Forelimb muscle (tissue), 1 donor: ENCODE data around the gene MCTP1. TPM values are rescaled to one million over a fixed set of nuclear protein-coding genes. Genes with fewer than 3 reads are reported as not detected.

Experiments used
- DNase-seq: peaks from one replicate; pipeline ENCODE4 v3.0.0-alpha.2; 2013; ENCODE audit warnings: low read depth
- polyA plus RNA-seq: library from polyadenylated mRNA; unstranded; fragments of 120-200 nt; gene quantifications from one replicate; pipeline ENCODE4 v1.2.1, GENCODE V29; 2013; ENCODE audit not compliant: insufficient read length

Gene MCTP1
- polyA plus RNA-seq, 1 donor = 7.2 TPM

DNA sequence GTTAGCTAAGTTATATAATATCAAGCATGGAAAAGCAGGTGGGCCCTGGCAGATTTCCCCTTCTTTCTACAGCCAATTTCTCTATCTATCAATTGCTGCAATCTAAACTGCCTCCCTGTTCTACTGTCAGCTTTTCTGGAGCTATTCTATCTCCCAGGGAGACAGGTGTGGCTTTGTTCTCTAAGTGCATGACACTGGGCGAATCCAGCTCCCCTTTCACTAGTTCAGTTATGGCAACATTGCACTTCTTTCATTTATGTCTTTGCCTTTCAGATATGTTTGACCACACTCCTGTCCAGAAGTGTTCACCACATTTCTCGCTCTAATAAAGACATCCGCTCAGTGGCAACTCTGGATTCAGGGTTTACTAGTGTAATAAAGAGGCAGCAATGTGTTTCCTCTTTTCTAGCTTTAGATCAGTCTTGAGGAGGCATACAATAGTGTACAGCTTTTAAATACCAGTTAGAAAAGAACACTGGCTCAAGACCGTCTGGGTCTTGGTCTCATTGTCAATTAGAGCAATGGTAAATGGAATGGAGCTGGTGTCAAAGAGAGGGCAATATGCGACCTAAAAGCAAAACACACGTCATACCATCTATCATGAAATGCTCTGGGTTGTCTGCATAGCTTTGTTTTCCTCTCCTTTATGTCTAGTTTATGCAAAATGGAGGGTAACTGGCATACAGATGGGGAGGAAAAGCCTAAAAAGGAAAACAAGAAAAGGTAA, 469.4 kb downstream of the MCTP1 start:
- DNase-seq = no peak

DNA sequence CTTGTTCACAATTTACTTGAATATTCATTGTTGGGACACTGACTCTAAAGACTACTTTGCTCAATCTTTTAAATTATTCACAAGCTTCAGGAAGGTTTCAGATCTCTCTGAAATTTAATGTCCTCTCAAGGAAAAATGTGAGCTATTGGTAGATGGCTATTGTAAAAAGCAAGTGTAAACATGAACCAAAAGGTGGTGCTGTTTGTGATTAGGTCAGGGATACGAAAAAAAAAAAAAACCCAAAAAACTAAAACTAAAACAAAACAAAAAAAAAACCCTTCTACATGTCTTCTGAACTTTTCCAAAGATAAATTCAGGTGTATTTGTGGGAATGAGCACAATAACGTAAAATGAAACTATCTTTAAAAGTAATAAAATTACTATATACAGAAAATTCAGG, 472.7 kb downstream of the MCTP1 start:
- DNase-seq = no peak

DNA sequence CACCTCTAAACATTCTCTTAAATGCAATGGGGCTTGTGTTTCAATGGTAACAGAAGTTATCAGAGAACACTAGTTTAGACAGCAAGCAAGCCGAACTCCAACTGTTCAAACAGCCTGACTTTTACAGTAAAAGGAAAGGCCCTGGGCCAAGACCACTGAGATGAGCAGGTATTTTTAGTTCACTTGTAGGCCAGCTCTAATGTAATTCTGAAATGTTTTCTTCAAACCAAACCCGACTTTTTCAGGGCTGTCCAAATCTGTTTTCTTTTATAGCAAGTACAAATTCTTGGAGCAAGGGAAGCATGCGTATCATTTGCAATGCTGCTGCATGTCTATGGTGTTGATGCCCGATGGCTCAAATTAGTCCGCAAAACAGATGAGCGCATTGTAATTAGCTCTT, 473.6 kb downstream of the MCTP1 start:
- no peak for DNase-seq

DNA sequence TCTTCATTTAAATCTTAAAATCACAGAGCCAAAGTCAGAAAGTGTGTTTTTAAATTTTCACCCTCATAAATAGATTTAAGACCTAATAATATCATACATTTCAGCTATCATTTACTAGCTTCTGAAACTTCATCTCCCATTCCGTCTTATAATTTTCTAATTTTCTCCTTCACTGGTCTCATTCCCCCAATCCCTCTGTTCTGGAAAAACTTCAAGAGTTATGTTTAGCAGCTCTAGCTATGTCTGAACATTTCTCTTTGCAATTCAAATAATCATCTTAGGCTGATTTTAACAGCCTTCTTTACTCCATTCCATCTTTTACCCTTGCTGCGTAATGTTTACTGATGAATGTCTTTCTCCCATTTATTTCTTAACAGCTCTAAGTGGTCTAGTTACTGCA, 474.0 kb downstream of the MCTP1 start:
- DNase-seq = no peak

DNA sequence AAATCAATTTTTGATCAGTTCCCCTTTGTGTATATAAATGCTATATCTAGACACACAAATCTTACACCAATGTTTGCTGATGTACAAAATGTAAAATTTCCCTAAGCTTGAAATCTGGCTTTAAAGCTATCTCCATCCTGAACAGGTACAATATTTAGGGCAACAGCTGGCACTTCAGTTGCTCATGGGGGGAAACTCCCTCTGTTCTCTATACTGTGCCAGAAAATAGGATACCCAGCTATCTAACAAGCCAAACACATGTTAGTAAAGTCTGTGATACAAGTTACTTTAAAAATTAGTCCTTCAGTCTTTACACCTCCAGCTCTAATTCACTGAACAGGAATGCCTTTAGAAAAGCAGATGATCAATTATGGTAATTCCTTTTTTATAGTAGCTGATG, 474.6 kb downstream of the MCTP1 start:
- DNase-seq = no peak

DNA sequence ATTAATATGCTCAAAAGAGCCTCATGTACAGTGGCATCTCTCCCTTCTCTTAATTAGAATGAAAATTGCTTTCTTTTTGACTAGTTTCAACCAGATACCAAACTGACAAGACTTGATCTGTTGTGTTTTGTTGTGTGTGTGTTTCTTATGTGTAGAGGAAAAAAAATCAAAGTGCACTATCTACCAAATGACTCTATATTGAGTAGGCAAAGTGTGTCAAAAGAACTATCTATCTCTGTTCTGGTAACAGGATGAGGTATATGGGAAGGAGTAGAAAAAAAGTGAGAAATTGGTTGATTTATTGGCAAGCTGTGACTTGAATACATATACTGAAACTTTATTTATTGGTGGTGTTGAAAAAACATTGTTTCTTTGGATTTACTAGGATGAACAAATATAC, 476.4 kb downstream of the MCTP1 start:
- no peak for DNase-seq

DNA sequence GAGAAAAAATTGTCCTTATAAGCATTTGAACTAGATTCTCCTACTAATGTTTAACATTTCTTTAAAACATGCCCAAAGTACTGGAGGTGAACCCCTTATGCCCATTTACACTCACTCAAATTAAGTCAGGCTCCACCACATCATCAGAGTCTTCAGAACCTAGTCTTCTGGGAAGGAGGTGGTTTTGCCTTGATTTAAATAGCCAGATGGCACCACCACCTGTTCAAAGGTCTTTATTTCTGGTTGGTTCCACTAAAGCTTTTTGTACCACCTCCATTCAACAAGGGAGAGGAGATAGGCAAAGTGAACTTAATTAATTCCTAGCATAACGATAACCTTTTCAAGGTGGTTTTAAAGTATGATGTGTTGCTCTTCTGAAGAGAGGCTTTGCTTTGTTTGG, 476.9 kb downstream of the MCTP1 start:
- DNase-seq = no peak

DNA sequence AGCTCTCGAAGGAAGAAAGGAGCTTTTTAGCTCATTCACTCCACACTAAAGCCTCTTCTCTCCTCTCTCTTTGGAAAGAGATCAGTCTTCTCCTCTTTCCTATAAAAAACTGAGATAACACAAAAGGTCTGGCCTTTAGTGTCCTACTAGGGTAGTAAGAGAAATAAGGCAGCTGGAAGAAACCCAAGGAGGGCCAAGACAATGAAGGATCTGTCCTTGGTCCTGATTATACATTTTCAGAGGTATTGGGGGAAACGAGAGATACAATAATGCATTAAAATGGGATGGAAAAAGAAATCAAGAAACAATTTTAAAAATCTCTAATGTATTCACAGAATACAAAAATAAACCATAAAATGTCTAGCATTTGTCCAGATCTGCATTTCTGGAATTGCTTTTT, 482.4 kb downstream of the MCTP1 start:
- DNase-seq = no peak

DNA sequence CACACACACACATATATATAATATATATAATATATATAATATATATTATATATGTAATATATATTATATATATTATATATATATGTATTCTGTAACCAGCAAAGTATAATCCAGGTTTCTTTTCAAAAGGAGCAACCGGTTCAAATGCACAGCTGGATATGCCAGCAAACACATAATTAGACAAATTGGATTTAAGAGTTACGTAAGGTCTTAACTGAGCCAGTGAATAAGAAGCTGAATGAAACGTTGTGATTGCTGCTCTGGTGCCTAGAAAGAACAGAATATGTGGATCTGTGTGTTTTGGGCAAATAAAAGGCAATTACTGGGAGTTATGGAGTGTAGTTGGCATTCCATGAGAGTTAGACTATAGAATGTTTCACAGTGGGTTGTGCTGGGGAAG, 488.3 kb downstream of the MCTP1 start:
- DNase-seq = no peak

DNA sequence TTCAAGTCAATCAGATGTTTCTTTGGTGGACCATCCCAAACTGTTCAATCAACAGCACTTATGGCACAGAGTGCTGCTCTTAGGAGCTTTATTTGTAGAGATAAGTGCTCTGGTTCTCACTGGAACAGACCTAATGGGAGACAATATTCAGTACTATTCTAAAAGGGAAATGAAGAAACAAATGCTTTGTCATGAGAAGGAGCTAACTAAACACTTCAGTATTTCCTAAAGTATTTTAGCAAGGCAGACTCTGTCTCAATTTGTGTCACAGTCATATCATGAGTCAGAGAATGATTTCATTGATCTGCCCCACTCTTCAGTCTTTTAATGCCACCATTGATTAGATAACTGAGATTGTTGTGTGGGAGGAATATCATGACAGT, 491.1 kb downstream of the MCTP1 start:
- DNase-seq = no peak

DNA sequence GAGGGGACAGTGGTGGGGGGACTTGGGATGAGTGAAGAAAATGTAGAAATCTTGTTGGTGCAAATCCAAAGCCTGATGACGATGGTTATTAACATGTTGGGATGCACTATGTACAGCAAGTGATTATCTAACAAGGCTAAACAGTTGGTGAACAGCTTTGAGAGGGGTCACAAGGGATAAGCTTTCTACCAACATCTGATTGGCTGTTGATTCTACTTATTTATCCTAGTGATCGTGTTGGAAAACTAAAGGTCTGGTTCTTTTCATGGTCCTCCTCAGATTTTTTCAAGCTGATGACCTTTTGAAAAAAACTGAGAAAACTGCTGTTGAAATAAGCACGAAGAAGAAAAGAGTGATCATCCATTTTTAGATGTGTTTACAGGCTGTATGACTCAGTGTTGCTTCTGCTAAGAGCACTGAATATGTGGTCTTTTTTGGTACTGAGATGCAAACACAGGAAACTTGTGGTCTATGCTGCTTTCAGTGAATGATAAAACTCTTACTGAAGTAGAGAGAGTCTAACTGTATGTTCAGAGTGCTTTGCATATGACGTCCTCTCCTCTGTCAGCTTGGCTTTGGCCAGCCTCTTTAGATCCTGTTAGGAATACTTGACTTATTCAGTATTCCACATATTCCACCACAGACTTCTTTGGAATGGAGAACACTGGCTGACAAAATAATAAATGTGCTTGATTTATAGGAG, 491.6 kb downstream of the MCTP1 start:
- DNase-seq = no peak

DNA sequence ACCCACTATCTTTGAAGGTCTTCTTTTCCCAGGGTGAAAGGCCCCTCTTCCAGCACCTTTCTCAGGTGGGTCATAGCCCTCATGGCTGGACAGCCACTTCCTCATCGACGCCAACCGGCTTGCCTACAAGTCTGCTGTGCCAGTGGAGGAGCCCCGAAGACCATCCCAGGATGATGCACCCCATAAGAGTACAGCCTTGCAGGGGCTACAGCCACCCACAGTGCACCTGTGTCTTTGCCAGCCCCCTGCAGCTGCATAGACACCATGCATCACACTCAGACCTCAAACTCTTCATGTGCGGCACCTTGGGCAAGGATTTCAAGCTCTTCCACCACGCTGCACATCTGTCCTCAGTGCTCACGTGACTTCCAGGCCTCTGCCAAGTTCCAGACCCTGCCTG, 493.1 kb downstream of the MCTP1 start:
- no peak for DNase-seq

DNA sequence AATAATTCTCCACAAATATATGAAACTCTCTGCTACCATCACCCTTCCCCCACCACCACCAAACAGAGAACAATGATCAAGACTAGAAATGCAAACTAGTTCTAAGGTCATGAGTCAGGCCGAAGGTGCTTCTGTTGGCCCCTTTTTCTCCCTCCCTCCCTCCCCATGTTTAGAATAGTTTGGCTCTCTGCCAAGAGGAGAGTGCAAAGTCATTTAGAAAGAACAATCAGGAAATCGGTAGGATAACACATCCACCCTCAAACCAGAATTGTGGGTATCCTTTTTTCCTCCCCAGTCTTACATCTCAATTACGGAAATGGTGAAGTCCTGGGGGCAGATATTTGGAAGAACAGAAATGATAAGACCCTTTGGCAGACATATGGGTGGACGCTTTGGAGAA, 496.4 kb downstream of the MCTP1 start:
- DNase-seq = no peak

DNA sequence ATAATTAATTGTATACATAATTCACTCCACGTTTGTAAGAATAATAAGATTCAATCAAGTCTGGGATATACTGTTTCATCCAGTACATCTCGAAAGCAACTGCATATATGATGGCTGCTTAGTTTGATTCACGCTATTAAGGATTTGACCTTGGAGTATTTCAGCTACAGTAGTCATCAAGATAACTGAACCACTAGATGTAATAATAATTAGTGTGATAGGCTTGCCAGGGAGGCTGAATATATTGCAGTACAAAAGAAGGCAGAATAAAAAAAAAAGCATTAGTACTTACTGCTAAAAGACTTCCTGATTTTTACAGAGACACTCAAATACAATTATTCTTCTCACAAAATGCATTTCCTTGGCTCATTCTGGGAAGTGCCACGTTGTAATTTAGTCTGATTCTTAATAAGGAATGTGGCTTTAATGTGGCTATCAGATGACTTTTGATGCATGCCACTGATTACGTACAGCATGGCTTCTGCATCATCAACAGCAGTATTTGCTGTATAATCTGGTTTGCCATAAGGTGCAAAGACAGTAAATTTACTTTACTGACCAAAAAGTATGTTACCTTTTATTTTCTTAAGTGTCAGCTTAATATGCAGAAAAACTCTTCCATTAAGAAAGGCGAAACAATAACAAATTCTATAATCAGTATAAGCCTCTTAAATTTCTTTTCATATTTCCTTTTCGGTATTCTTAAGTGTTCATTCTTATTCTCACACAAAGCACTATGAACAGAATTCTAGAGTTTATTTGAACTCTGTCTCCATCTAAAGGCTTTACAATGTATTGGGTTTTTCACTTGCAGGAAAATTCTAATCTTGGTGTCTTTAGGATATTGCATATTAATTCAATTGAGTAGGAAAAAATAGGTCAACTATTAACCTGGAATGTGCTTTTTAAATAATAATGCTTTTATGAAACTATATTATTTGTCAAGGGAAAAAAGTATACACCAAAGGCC, 500.1 kb downstream of the MCTP1 start:
- no peak for DNase-seq

DNA sequence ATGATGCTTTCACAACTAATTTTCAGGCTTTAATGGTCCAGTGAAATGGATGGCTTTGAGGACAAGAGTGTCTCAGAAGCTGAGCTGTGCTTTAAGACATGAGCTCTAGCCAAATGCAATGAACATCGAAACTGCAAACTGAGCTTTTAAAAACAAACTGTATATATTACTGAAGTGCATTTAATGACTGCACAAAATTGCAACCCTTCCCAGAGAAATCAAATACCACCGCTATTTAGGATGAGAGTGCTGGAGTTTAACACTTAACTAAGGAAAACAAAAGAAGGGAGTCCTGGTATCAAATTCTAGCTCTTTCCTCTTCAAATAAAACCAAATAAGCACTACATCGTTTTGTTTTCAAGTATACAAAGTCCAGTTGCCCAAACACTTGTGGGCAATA, 502.5 kb downstream of the MCTP1 start:
- DNase-seq = no peak

DNA sequence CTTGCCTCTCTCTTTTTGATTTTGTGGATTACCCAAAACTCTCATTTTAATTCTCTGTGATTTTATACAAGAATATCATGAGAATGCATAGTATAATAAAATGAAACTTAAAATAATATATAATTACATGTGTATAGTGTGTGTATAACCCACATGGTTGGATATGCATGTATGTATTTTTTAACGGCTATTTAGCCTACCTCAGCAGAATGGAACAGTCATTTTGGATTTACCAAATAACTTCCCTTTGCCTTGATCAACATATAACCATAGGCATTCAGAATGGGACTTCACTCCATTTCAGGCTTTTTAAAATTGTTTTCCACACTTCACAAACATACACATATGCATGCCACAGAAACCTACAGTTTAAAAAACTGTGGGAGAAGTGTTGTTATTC, 505.2 kb downstream of the MCTP1 start:
- no peak for DNase-seq

DNA sequence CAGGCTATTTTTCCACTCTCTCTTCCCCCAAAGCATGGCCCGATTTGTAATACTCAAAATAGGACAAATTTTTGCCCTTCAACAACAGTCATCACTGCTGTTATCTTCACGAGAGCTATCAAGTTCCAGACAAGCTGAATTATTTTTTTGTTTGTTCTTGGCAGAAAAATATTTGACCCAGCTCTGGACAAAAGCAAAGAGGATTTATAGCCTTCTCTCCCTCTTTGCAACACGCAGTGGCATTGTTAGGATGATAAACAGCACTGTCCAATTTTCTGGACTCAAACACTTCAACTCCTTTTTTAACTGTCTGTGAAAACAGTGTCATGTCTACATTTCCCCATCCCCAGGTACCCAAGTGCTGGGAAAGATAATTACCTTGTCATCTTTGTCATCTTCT, 506.2 kb downstream of the MCTP1 start:
- DNase-seq = no peak

DNA sequence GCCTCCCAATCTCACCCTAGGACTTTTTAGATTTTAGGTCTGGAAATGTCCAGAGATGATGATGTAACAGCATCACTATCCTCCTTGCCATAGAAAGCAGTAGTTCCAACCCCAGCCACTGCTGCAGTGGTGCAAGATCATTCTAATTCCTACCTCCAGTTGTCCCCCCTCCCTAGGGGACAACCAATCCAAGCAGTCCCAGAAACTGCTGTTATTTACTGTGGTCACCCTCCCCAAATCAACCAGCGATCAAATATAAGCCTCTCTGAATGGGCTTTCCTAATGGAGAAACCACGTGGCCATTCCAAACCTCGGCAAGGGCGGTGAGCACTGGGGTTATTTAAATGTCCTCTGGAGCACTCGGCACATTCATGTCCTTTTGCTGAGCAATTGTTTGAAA, 506.6 kb downstream of the MCTP1 start:
- no peak for DNase-seq

DNA sequence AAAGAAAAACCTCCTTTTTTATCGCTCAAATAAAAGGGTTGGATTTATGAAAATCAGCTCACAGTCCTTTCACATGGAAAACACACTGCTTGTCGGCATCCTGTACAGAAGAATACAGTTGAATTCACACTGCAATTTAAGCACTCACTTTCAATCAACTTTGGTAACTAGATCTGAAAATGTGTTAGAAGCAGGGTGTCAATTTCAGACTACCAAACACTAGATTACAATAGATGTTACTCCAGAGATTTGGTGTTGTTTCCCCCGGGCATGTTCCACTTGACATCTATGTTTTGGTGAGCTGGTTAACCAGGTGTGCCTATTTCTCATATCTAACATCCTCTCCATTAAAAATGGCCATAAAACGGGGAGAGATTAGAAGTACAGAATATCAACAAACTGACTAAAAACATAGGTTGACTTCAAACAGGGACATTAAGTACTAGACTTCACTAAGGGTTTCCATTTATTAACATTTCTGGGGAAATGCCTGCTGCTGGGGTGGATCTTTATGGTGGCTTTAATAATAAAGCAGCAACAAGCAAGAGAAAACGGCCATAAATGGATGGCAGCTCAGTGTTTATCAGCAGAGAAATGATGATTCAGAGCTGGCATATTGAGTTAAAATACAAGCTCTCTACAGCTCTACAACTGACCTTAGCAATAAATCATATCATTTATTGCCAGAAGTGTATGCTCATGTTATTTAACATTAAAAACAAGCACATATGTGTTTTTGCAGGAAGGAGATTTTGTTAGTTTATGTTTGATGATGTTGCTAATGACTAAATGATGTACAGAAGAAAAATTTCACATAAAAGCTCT, 507.6 kb downstream of the MCTP1 start:
- no peak for DNase-seq

DNA sequence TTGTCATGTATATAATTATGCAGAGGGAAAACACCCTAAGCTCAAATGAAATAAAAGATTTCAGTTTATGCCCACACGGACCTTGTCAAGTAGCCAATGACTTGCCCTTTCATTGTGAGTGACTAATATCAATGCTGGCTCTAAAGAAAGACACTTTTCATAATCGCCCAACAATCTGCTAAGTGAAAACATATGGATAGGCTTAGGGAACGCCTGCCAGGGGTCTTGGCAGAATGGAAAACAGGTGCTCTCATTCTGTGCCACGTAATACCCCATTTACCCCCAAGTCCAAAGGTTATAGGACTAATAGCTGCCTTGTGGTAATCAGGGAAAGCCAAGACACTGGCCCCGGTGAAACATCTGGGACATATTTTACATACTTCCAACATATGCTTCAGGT, 508.7 kb downstream of the MCTP1 start:
- DNase-seq = no peak

DNA sequence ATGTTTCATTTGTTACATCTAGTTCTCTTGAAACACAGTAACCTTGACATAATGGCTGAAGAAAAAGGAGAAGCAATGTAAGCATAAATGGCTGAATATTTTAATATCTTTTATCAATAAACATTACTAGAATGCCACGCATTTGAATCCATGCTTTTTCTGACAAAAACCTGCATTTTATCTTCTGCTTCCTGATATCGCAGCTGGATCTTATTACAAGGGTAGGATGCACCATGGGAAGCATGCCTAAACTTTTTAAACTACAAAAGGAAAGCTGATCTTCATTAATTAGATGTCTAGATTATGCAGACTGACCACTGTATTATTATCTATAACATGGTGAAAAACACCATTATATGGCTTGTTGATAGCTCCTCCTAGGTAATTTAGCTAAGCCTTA, 509.8 kb downstream of the MCTP1 start:
- no peak for DNase-seq

DNA sequence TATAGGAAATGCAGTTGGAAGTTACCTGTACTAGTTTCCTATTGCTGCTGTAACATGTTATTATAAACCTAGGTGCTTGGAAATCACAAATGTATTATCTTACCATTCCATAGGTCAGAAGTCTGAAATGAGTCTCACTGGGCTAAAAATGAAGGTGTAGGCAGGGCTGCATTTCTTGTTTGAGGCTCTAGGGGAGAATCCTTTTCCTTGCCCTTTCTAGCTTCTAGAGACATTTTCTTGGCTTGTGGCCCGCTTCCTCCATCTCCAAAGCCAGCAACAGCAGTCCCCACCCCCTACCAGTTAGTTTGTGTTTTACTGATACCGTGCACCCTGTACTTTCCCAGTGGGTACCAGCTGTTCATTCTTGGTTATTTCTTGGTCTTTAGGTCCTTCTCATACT, 513.2 kb downstream of the MCTP1 start:
- no peak for DNase-seq
